Ishikawa (cell line): ENCODE data around the gene HFE.
A peak's percentile ranks its signal among the peaks of the same experiment; 100 is the strongest.

Source experiments
- CEBPB ChIP-seq: IDR thresholded peaks from 2 replicates; pipeline ENCODE4 v1.6.1; 2012
- CREB1 ChIP-seq: IDR thresholded peaks from 2 replicates; pipeline ENCODE4 v1.6.1; 2012; ENCODE audit warnings: low read depth
- EGR1 ChIP-seq: IDR thresholded peaks from 2 replicates; pipeline ENCODE4 v1.6.1; 2012
- EP300 ChIP-seq: IDR thresholded peaks from 2 replicates; pipeline ENCODE4 v1.6.1; 2012; ENCODE audit warnings: borderline replicate concordance
- FOXM1 ChIP-seq: IDR thresholded peaks from 2 replicates; pipeline ENCODE4 v1.6.1; 2012; ENCODE audit warnings: low read depth, borderline replicate concordance
- NFIC ChIP-seq: IDR thresholded peaks from 2 replicates; pipeline ENCODE4 v1.6.1; 2012
- RAD21 ChIP-seq: IDR thresholded peaks from 2 replicates; pipeline ENCODE4 v1.6.1; 2012; ENCODE audit warnings: low read depth
- TAF1 ChIP-seq: IDR thresholded peaks from 2 replicates; pipeline ENCODE4 v1.6.1; 2012; ENCODE audit warnings: low read depth, mild to moderate bottlenecking
- TCF12 ChIP-seq: IDR thresholded peaks from 2 replicates; pipeline ENCODE4 v1.6.1; 2012; ENCODE audit warnings: low read depth
- TEAD4 ChIP-seq: IDR thresholded peaks from 2 replicates; pipeline ENCODE4 v1.6.1; 2012
- YY1 ChIP-seq: IDR thresholded peaks from 2 replicates; pipeline ENCODE4 v1.6.1; 2012; ENCODE audit warnings: low read depth
- ZBTB7A ChIP-seq: IDR thresholded peaks from 2 replicates; pipeline ENCODE4 v1.6.1; 2012; ENCODE audit warnings: low read depth
- TF ChIP-seq, protein P1 (sequence below): IDR thresholded peaks from 2 replicates; pipeline ENCODE4 v1.6.1; 2012
- TF ChIP-seq, protein P2 (sequence below): IDR thresholded peaks from 2 replicates; pipeline ENCODE4 v1.6.1; 2012; ENCODE audit warnings: low read depth, mild to moderate bottlenecking
- TF ChIP-seq, protein P3 (sequence below): IDR thresholded peaks from 2 replicates; pipeline ENCODE4 v1.6.1; 2012

HFE gene

DNA sequence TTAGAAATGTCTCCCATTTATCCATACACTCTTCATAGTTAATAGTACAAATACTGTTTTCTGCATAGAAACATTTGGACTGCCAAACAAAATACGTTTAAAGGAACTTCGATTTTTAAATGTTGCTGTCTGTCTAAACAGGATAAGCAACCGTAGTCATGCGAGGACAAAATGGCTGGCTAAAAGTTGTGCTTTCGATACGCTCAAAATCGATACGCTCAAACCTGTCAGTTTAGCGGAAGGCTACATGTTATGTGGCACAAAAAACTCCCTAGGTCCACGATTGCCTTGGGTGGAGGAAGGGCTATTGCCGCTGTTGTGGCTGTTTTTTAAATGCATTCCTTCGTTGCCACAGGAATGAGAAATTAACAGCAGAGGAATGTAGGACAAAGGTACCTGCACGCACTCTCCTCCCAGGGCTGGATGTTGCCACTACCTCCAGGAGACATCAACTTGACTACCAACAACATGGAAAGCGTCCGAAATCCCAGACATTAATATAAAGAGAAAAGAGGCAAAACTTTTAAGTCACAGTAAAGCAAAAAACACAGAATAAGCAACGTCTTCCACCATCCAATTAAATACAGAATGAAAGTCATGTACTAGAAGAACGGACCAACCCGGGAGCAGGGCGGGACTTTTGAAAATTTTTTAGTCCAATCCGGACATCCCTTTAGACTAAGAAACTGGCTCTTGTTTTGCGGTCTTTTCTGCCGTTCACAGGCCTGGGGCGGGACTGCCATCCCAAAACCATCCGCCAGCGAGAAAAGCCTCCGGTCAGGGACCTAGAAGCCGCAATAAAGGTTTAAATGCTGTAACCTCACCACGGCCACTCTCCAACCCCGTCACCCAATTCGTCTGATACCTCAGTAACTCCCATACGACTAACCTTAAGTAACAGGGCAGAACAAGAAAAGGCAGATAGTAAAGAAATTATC is 32.2 kb upstream of the HFE start:
- TF ChIP-seq CEBPB, result 0 out of 2 replicates have a peak, but pooled peaks have one; percentile 4
- no peak for TF ChIP-seq ZBTB7A
- TF ChIP-seq, protein P1, sequence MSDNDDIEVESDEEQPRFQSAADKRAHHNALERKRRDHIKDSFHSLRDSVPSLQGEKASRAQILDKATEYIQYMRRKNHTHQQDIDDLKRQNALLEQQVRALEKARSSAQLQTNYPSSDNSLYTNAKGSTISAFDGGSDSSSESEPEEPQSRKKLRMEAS, result peak; percentile 72
- TF ChIP-seq EP300, result peak; percentile 52
- TF ChIP-seq RAD21, result 0 out of 2 replicates have a peak, but pooled peaks have one; percentile 2
- TF ChIP-seq, protein P2, sequence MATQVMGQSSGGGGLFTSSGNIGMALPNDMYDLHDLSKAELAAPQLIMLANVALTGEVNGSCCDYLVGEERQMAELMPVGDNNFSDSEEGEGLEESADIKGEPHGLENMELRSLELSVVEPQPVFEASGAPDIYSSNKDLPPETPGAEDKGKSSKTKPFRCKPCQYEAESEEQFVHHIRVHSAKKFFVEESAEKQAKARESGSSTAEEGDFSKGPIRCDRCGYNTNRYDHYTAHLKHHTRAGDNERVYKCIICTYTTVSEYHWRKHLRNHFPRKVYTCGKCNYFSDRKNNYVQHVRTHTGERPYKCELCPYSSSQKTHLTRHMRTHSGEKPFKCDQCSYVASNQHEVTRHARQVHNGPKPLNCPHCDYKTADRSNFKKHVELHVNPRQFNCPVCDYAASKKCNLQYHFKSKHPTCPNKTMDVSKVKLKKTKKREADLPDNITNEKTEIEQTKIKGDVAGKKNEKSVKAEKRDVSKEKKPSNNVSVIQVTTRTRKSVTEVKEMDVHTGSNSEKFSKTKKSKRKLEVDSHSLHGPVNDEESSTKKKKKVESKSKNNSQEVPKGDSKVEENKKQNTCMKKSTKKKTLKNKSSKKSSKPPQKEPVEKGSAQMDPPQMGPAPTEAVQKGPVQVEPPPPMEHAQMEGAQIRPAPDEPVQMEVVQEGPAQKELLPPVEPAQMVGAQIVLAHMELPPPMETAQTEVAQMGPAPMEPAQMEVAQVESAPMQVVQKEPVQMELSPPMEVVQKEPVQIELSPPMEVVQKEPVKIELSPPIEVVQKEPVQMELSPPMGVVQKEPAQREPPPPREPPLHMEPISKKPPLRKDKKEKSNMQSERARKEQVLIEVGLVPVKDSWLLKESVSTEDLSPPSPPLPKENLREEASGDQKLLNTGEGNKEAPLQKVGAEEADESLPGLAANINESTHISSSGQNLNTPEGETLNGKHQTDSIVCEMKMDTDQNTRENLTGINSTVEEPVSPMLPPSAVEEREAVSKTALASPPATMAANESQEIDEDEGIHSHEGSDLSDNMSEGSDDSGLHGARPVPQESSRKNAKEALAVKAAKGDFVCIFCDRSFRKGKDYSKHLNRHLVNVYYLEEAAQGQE, result no peak
- TF ChIP-seq, protein P3, sequence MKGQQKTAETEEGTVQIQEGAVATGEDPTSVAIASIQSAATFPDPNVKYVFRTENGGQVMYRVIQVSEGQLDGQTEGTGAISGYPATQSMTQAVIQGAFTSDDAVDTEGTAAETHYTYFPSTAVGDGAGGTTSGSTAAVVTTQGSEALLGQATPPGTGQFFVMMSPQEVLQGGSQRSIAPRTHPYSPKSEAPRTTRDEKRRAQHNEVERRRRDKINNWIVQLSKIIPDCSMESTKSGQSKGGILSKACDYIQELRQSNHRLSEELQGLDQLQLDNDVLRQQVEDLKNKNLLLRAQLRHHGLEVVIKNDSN, result 0 out of 2 replicates have a peak, but pooled peaks have one; percentile 3
- TF ChIP-seq TEAD4, result peak; percentile 91
- TF ChIP-seq EGR1, result no peak
- peak; percentile 56; the same call in 1 of the 2 replicates for TF ChIP-seq FOXM1
- no peak for TF ChIP-seq NFIC
- TF ChIP-seq TAF1, result no peak
- peak; percentile 42; the same call in 1 of the 2 replicates for TF ChIP-seq TCF12
- TF ChIP-seq CREB1, result no peak
- peak; percentile 77; the same call in 1 of the 2 replicates for TF ChIP-seq YY1

DNA sequence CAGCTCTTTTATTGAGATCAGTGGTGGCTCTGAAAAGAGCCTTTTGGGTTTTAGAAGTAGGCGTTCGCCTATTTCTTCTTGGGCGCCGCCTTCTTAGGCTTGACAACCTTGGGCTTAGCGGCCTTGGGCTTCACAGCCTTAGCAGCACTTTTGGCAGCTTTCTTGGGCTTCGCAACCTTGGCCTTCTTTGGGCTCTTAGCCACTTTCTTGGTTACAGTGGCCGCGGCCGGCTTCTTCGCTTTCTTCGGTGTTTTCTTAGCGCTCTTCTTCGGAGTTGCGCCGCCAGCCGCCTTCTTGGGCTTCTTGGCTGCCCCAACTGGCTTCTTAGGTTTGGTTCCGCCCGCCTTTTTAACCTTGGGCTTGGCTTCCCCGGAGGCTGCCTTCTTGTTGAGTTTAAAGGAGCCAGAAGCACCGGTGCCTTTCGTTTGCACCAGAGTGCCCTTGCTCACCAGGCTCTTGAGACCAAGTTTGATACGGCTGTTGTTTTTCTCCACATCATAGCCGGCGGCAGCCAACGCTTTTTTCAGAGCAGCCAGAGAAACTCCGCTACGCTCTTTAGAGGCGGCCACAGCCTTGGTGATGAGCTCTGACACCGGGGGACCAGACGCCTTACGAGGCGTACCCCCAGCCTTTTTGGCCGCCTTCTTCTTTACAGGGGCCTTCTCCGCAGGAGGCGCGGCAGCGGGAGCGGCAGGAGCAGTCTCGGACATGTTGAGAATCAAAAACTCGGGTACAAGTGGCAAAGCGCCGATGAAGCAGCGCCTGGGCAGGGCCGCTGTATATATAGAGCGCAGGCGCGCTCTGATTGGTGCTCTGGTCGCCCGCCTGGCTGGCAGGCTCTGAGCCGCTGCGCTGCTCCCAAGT is 31.3 kb upstream of the HFE start:
- no peak for TF ChIP-seq NFIC
- TF ChIP-seq, protein P2, result no peak
- TF ChIP-seq EP300, result no peak; the same call in 1 of the 2 replicates
- TF ChIP-seq YY1, result peak; percentile 50; the same call in 1 of the 2 replicates
- TF ChIP-seq ZBTB7A, result no peak
- TF ChIP-seq, protein P3, result no peak
- TF ChIP-seq, protein P1, result no peak; the same call in none of the 2 replicates
- TF ChIP-seq RAD21, result no peak
- no peak for TF ChIP-seq CEBPB
- TF ChIP-seq FOXM1, result peak; percentile 55; the same call in 1 of the 2 replicates
- no peak for TF ChIP-seq TEAD4
- peak; percentile 43; the same call in 1 of the 2 replicates for TF ChIP-seq CREB1
- TF ChIP-seq TCF12, result peak; percentile 70; the same call in 1 of the 2 replicates
- TF ChIP-seq TAF1, result peak; percentile 75
- TF ChIP-seq EGR1, result no peak

DNA sequence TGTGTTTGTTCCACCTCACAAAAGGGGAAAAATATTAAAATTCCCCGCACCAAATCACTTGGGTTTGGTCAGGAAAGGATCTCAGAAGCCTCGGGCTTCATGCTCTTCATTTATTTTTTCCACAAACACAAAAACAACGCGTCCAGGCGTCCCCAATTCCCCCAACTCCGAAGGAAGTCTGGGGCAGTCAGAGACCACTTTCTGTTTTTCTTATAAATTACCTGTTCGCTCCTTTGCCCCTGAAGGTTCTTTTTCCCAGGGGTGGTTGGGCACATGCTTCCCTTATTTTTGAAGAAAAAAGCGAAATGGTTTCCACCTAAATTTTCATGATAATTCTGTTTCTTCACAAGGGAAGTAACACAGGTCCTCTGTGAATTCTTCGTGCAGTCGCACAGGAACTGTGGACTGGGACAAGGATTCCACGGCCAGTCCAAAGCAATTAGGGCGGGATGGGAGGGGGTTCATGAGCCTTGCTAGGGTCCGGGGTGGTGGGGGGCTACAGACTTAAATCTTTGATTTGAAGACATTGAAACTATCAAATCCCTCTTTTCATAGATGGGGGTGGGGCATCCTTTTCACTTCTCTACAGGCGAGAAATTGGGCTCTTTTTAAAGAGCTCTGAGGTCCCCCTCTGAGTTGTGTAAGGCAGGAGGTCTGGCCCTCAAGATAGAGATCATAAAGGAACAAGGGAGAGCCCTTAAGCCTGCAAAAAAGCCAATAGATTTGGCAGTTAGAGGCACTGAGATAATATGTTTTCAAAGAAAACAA is 30.5 kb upstream of the HFE start:
- no peak for TF ChIP-seq TCF12
- no peak for TF ChIP-seq CEBPB
- no peak for TF ChIP-seq FOXM1
- TF ChIP-seq, protein P1, result no peak
- TF ChIP-seq NFIC, result no peak
- no peak for TF ChIP-seq RAD21
- no peak for TF ChIP-seq EP300
- no peak for TF ChIP-seq EGR1
- no peak for TF ChIP-seq ZBTB7A
- no peak for TF ChIP-seq YY1
- no peak for TF ChIP-seq TEAD4
- TF ChIP-seq, protein P3, result no peak
- no peak for TF ChIP-seq CREB1
- TF ChIP-seq, protein P2, result no peak
